ENCODE data around the gene DLG5. TPM values are rescaled to one million over a fixed set of nuclear protein-coding genes. Genes with fewer than 3 reads are reported as not detected.

Gene DLG5
- total RNA-seq, 1 donor from 2014 or later: 60.5 TPM

GRCh38 chr10:77794256-77795142, 132.1 kb downstream of the DLG5 start:
- peak; percentile 72 for DNase-seq (ENCODE audit: low spot score)
- Mint-ChIP-seq H3K9me3 (ENCODE audit: low read depth) (no peaks in the 10 kb centered on the region), H3K27me3 (ENCODE audit: low read depth) (no peaks in the 10 kb centered on the region), H3K4me1 (ENCODE audit: low read depth) (peaks cover 5% of the 10 kb centered on the region), H3K27ac (ENCODE audit: unreplicated experiment) (peak overlapping the region; percentile 71), H3K4me3 (ENCODE audit: unreplicated experiment) (no peak overlapping the region), H3K36me3 (ENCODE audit: low read depth) (peaks cover 45% of the 10 kb centered on the region)
- no peak for TF ChIP-seq CTCF (IDR thresholded peaks at IDR 0.05)

GRCh38 chr10:77793831-77794230, 132.7 kb downstream of the DLG5 start:
- no peak for TF ChIP-seq CTCF (IDR thresholded peaks at IDR 0.05)
- Mint-ChIP-seq H3K27ac (ENCODE audit: unreplicated experiment) (no peak overlapping the region), H3K36me3 (ENCODE audit: low read depth) (peaks cover 44% of the 10 kb centered on the region), H3K9me3 (ENCODE audit: low read depth) (no peaks in the 10 kb centered on the region), H3K4me1 (ENCODE audit: low read depth) (peaks cover under 1% of the 10 kb centered on the region), H3K27me3 (ENCODE audit: low read depth) (no peaks in the 10 kb centered on the region), H3K4me3 (ENCODE audit: unreplicated experiment) (no peak overlapping the region)
- peak; percentile 56 for DNase-seq (ENCODE audit: low spot score)

GRCh38 chr10:77792155-77792554, 134.4 kb downstream of the DLG5 start:
- DNase-seq (ENCODE audit: low spot score): peak; percentile 59
- TF ChIP-seq CTCF (IDR thresholded peaks at IDR 0.05): no peak
- Mint-ChIP-seq H3K36me3 (ENCODE audit: low read depth) (peaks cover 39% of the 10 kb centered on the region), H3K4me1 (ENCODE audit: low read depth) (peaks cover 12% of the 10 kb centered on the region), H3K27ac (ENCODE audit: unreplicated experiment) (no peak overlapping the region), H3K9me3 (ENCODE audit: low read depth) (no peaks in the 10 kb centered on the region), H3K27me3 (ENCODE audit: low read depth) (no peaks in the 10 kb centered on the region), H3K4me3 (ENCODE audit: unreplicated experiment) (no peak overlapping the region)

GRCh38 chr10:77791506-77791905, 135.0 kb downstream of the DLG5 start:
- Mint-ChIP-seq H3K36me3 (ENCODE audit: low read depth) (peaks cover 36% of the 10 kb centered on the region), H3K4me3 (ENCODE audit: unreplicated experiment) (no peak overlapping the region), H3K9me3 (ENCODE audit: low read depth) (no peaks in the 10 kb centered on the region), H3K4me1 (ENCODE audit: low read depth) (peaks cover 12% of the 10 kb centered on the region), H3K27me3 (ENCODE audit: low read depth) (no peaks in the 10 kb centered on the region), H3K27ac (ENCODE audit: unreplicated experiment) (no peak overlapping the region)
- no peak for DNase-seq (ENCODE audit: low spot score)
- TF ChIP-seq CTCF (IDR thresholded peaks at IDR 0.05): no peak

GRCh38 chr10:77789861-77790260, 136.7 kb downstream of the DLG5 start:
- Mint-ChIP-seq H3K4me3 (ENCODE audit: unreplicated experiment) (no peak overlapping the region), H3K27ac (ENCODE audit: unreplicated experiment) (no peak overlapping the region), H3K9me3 (ENCODE audit: low read depth) (peaks cover 4% of the 10 kb centered on the region), H3K27me3 (ENCODE audit: low read depth) (no peaks in the 10 kb centered on the region), H3K36me3 (ENCODE audit: low read depth) (peaks cover 33% of the 10 kb centered on the region), H3K4me1 (ENCODE audit: low read depth) (peaks cover 23% of the 10 kb centered on the region)
- no peak for TF ChIP-seq CTCF (IDR thresholded peaks at IDR 0.05)
- peak; percentile 53 for DNase-seq (ENCODE audit: low spot score)
